Natural killer cell (primary cell): ENCODE results near the gene SLC26A2. TPM values are rescaled to one million over a fixed set of nuclear protein-coding genes. Genes with fewer than 3 reads are reported as not detected.

Experiments used
- ATAC-seq, 3 donors: fragments of 150-1000 bp in 2 of 3; fragments of 200-7000 bp in 1 of 3; cut with Tn5 transposase; 1 replicate in 1 of 3; 2 replicates in 2 of 3; pipeline ENCODE4 v1.10.0; 2021; ENCODE audit warnings: mild to moderate bottlenecking in 2 of 3, moderate library complexity in 2 of 3
- DNase-seq, 2 donors: peaks; one replicate each; pipeline versions ENCODE4 v3.0.0 to v3.0.0-alpha.2; 2013 to 2021; ENCODE audit warnings: mixed read lengths in 1 of 2
- H3K27ac ChIP-seq: one replicate; pipeline ENCODE4 v1.5.1; 2013; ENCODE audit warnings: mild to moderate bottlenecking, low read length
- H3K27me3 ChIP-seq: one replicate; pipeline ENCODE4 v1.6.1; 2013; ENCODE audit warnings: low read length; ENCODE audit not compliant: control insufficient read depth, insufficient read depth
- H3K36me3 ChIP-seq: one replicate; pipeline ENCODE4 v1.6.1; 2013; ENCODE audit warnings: low read length; ENCODE audit not compliant: control insufficient read depth, insufficient read depth
- H3K4me1 ChIP-seq: one replicate; pipeline ENCODE4 v1.6.1; 2013; ENCODE audit warnings: low read length; ENCODE audit not compliant: control insufficient read depth, insufficient read depth
- H3K4me3 ChIP-seq: one replicate; pipeline ENCODE4 v1.5.1; 2013; ENCODE audit warnings: low read length
- H3K9me3 ChIP-seq: one replicate; pipeline ENCODE4 v1.6.1; 2013; ENCODE audit warnings: low read length; ENCODE audit not compliant: control insufficient read depth, insufficient read depth
- H3K27ac Mint-ChIP-seq, 2 donors: one replicate each; pipeline ENCODE4 v1.8.0; 2022; ENCODE audit warnings: mild to moderate bottlenecking in 2 of 2, mixed read lengths in 2 of 2, moderate library complexity in 1 of 2
- H3K27me3 Mint-ChIP-seq, 2 donors: one replicate each; pipeline ENCODE4 v1.8.0; 2022; ENCODE audit warnings: low read depth in 2 of 2, mixed read lengths in 2 of 2
- H3K36me3 Mint-ChIP-seq: one replicate; pipeline ENCODE4 v1.8.0; 2022; ENCODE audit warnings: mixed read lengths
- H3K4me1 Mint-ChIP-seq, 2 donors: one replicate each; pipeline ENCODE4 v1.8.0; 2022; ENCODE audit warnings: mixed read lengths in 2 of 2
- H3K4me3 Mint-ChIP-seq: one replicate; pipeline ENCODE4 v1.8.0; 2022; ENCODE audit warnings: mild to moderate bottlenecking, moderate library complexity, mixed read lengths
- H3K9me3 Mint-ChIP-seq, 2 donors: one replicate each; pipeline ENCODE4 v1.8.0; 2022; ENCODE audit warnings: mixed read lengths in 2 of 2
- WGBS: methylation state at CpG from one replicate; pipeline ENCODE4 v1.1.7; 2013; ENCODE audit warnings: missing lambda C conversion rate; ENCODE audit not compliant: insufficient coverage; 5-methylcytosine and 5-hydroxymethylcytosine counted together
- intact Hi-C: fragments of 100-400 bp; cut with micrococcal nuclease; formaldehyde crosslinking; loops from one replicate; pipeline ENCODE4 v1.14.2; 2022
- total RNA-seq, 4 donors: library from RNA; stranded (reverse); fragments of 120-200 nt in 1 of 4; gene quantifications; one replicate each; pipeline versions ENCODE4 v1.2.3 to v1.2.4, GENCODE V29; 2013 to 2022
- TF ChIP-seq, protein P1 (sequence below): fragments of 200-600 bp; IDR thresholded peaks from one replicate; pipeline ENCODE4 v1.8.0; 2022; ENCODE audit warnings: antibody characterized with exemption

Gene SLC26A2
- total RNA-seq, 3 donors from 2014 or later (not counting 1 experiment from before 2014, with no cell fraction given): 6.2 to 10.9 (median 8.1) TPM

GRCh38 chr5:149939546-149939945 lies 21.0 kb upstream of the SLC26A2 start:
- TF ChIP-seq, protein P1, sequence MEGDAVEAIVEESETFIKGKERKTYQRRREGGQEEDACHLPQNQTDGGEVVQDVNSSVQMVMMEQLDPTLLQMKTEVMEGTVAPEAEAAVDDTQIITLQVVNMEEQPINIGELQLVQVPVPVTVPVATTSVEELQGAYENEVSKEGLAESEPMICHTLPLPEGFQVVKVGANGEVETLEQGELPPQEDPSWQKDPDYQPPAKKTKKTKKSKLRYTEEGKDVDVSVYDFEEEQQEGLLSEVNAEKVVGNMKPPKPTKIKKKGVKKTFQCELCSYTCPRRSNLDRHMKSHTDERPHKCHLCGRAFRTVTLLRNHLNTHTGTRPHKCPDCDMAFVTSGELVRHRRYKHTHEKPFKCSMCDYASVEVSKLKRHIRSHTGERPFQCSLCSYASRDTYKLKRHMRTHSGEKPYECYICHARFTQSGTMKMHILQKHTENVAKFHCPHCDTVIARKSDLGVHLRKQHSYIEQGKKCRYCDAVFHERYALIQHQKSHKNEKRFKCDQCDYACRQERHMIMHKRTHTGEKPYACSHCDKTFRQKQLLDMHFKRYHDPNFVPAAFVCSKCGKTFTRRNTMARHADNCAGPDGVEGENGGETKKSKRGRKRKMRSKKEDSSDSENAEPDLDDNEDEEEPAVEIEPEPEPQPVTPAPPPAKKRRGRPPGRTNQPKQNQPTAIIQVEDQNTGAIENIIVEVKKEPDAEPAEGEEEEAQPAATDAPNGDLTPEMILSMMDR: no peak
- ATAC-seq: no peak
- 70% methylated on average over 5 of the region's 6 CpGs for WGBS
- peaks cover 8 to 20% of the 10 kb centered on the region in 2 donors for H3K27me3 Mint-ChIP-seq
- no peak overlapping the region for H3K4me3 Mint-ChIP-seq
- H3K9me3 ChIP-seq: no peaks in the 10 kb centered on the region
- no peaks in the 10 kb centered on the region for H3K36me3 ChIP-seq
- H3K27ac Mint-ChIP-seq: no peak overlapping the region
- no peak for DNase-seq
- H3K4me3 ChIP-seq: no peak overlapping the region
- H3K4me1 ChIP-seq: no peaks in the 10 kb centered on the region
- H3K36me3 Mint-ChIP-seq: no peaks in the 10 kb centered on the region
- H3K9me3 Mint-ChIP-seq: no peaks in the 10 kb centered on the region
- H3K27ac ChIP-seq: no peak overlapping the region
- no peaks in the 10 kb centered on the region for H3K27me3 ChIP-seq
- intact Hi-C loops: no loop called here
- H3K4me1 Mint-ChIP-seq: no peaks in the 10 kb centered on the region

- H3K27me3 Mint-ChIP-seq: peaks cover 7 to 17% of the 10 kb centered on the region in 2 donors
- no peak overlapping the region for H3K4me3 Mint-ChIP-seq
- H3K9me3 ChIP-seq: no peaks in the 10 kb centered on the region
- 83% methylated on average over 9 of the region's 9 CpGs for WGBS
- no peaks in the 10 kb centered on the region for H3K36me3 ChIP-seq
- no peaks in the 10 kb centered on the region for H3K4me1 ChIP-seq
- H3K27ac Mint-ChIP-seq: no peak overlapping the region
- H3K27ac ChIP-seq: no peak overlapping the region
- intact Hi-C loops: no loop called here
- TF ChIP-seq, protein P1: no peak
- no peaks in the 10 kb centered on the region for H3K4me1 Mint-ChIP-seq
- no peaks in the 10 kb centered on the region for H3K36me3 Mint-ChIP-seq
- H3K27me3 ChIP-seq: no peaks in the 10 kb centered on the region
- DNase-seq: no peak
- H3K9me3 Mint-ChIP-seq: no peaks in the 10 kb centered on the region
- ATAC-seq: no peak
- no peak overlapping the region for H3K4me3 ChIP-seq
Observed at GRCh38 chr5:149940077-149940574, 20.4 kb upstream of the SLC26A2 start.

- DNase-seq (no peak), ATAC-seq (no peak)
- Histone ChIP-seq H3K27me3 (no peaks in the 10 kb centered on the region), H3K27ac (no peak overlapping the region), H3K36me3 (no peaks in the 10 kb centered on the region), H3K4me1 (no peaks in the 10 kb centered on the region), H3K4me3 (no peak overlapping the region), H3K9me3 (no peaks in the 10 kb centered on the region)
- no peak overlapping the region for H3K27ac Mint-ChIP-seq
- intact Hi-C loops: no loop called here
- H3K4me3 Mint-ChIP-seq: no peak overlapping the region
- H3K9me3 Mint-ChIP-seq: no peaks in the 10 kb centered on the region
- no peaks in the 10 kb centered on the region for H3K36me3 Mint-ChIP-seq
- no peaks in the 10 kb centered on the region for H3K4me1 Mint-ChIP-seq
- TF ChIP-seq, protein P1: no peak
- WGBS: 96% methylated on average over 5 of the region's 5 CpGs
- H3K27me3 Mint-ChIP-seq: peaks cover 8 to 18% of the 10 kb centered on the region in 2 donors
Observed at GRCh38 chr5:149940941-149941644, 19.5 kb upstream of the SLC26A2 start.

DNA sequence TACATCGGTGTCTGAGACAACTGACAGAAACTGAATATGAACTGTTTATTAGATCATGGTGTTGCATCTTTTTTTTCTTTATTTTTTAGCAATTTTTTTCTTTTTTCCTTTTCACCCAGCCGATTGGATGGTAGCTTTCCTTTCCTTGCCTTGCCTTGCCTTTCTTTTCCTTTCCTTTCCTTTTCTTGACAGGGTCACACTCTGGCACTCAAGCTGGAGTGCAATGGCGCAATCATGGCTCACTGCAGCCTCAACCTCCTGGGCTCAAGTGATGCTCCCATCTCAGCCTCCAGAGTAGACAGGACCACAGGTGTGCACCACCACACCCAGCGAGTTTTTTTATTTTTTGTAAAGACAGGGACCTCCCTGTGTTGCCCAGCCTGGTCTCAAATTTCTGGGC lies 18.8 kb upstream of the SLC26A2 start:
- TF ChIP-seq, protein P1: no peak
- Histone ChIP-seq H3K36me3 (no peaks in the 10 kb centered on the region), H3K27ac (no peak overlapping the region), H3K27me3 (no peaks in the 10 kb centered on the region), H3K4me3 (no peak overlapping the region), H3K4me1 (no peaks in the 10 kb centered on the region), H3K9me3 (no peaks in the 10 kb centered on the region)
- DNase-seq: no peak
- no peaks in the 10 kb centered on the region for H3K4me1 Mint-ChIP-seq
- no peak for ATAC-seq
- H3K4me3 Mint-ChIP-seq: no peak overlapping the region
- H3K27ac Mint-ChIP-seq: no peak overlapping the region
- intact Hi-C loops: no loop called here
- WGBS: 91% methylated on average over 4 of the region's 4 CpGs
- H3K9me3 Mint-ChIP-seq: no peaks in the 10 kb centered on the region
- no peaks in the 10 kb centered on the region for H3K36me3 Mint-ChIP-seq
- H3K27me3 Mint-ChIP-seq: peaks cover 10 to 25% of the 10 kb centered on the region in 2 donors
